Skeletal muscle cell (primary cell): ENCODE results near the gene TPP1.

Experiments
- DNase-seq: peaks from one replicate; pipeline ENCODE4 v3.0.0-alpha.2; 2010; ENCODE audit warnings: low read depth
- H3K4me3 ChIP-seq: 2 replicates; pipeline ENCODE4 v1.5.1; 2011; ENCODE audit warnings: low read depth, mild to moderate bottlenecking, control low read depth, low read length, moderate library complexity

Gene TPP1

DNA sequence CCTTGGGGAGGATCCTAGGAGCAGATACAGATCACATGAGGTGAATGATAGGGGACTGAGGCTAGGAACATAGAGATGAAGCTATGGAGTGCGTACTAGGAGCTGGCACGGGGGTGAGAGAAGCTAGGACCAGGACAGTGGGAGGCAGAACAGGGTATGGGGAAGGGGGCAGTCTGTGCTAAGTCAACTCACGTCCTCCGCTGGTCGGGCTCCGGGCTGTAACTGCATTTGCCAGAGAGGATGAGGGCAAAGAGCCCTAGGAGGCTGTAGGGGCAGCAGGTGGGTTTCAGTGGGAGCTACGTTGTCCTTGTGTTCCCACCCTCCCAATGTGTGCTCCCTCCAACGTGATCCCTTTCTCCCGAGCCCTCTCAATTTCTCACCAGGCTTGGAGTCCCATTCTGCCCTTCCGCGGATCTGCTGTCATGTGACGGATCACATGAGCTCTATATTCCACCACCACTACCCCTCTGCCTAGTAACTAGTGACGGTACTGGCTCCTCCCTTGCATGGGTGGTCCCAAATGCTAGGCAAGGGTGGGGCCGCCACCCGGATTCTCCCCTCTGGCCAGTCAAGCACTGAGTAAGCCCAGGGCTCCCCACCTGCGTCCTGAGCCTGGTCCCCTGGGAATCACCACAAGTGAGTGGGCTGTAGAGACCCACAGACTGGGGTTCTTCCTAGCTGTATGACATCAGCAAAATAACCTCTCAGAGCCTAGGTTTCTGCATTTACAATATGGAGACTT, at the start of gene TPP1:
Gene TPP1 (minus strand): TSS at position 419 of the 742 bp plus-strand sequence. CDS start 22 bp downstream, at position 397.
- peak within 1 kb of the TSS; percentile 93 for H3K4me3 ChIP-seq
- peak; percentile 78 for DNase-seq

- no peak overlapping the region for H3K4me3 ChIP-seq
- DNase-seq = no peak
Measured at GRCh38 chr11:6667733-6668374, 48.6 kb upstream of the TPP1 start.

- H3K4me3 ChIP-seq = no peak overlapping the region
- no peak for DNase-seq
Measured at GRCh38 chr11:6666302-6667183, 47.3 kb upstream of the TPP1 start.

DNA sequence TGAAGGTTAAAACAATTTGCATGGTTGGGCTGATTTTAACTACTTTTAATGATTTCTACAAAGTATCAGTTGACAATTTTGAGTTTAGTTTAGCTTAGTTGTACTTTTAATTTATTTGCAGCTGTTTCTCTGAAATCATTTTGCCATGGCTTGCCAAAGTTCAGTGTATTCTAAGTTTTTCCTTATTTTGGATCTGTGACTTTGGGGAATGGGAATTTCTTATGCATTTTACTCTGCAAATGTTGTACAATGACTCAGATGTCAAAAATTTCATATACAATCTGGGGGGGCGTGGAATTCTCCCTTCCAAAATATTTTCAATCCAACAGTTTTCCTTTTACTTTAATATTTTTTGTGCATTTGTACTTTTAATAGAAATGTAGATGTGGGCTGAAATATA, 45.3 kb upstream of the TPP1 start:
- DNase-seq = no peak
- H3K4me3 ChIP-seq = no peak overlapping the region

GRCh38 chr11:6663794-6664469, 44.7 kb upstream of the TPP1 start:
- H3K4me3 ChIP-seq = no peak overlapping the region
- no peak for DNase-seq

DNA sequence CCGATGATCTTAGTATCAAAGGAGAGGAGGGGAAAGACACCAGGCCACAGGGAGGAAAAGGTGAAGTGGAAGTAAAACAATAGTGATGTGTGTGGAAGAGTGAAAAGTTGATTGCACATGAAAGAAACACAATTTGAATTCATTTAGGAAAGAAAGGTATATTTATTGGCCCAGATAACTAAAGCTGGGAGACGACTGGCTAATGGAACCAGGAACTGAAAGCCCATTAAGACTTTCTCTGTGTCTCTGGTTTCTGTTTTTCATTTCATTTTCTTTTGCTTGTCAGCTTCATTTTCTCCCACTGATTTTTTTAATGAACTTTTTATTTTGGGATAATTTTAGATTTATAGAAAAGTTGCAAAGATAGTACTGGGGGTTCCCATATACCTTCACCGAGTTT, 41.5 kb upstream of the TPP1 start:
- no peak overlapping the region for H3K4me3 ChIP-seq
- no peak for DNase-seq

DNA sequence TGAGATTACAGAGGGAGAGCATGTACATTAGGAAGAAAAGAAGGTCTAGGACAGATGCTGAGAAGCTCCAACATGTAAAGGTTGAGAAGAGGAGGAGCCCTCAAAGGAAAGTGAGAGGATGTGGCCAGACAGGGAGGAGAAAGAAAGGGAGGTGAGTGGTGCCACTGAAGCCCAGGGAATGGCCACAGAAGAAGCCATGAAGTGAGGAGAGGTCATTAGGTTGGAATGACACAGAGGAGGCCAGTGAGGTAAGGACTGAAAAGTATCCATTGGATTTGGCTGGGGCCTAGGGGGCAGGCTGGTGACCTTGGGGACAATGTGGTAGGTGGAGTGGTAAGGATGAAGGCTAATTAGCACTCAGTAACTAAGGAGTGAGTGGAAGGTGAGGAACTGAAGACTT, 39.4 kb upstream of the TPP1 start:
- DNase-seq = no peak

DNA sequence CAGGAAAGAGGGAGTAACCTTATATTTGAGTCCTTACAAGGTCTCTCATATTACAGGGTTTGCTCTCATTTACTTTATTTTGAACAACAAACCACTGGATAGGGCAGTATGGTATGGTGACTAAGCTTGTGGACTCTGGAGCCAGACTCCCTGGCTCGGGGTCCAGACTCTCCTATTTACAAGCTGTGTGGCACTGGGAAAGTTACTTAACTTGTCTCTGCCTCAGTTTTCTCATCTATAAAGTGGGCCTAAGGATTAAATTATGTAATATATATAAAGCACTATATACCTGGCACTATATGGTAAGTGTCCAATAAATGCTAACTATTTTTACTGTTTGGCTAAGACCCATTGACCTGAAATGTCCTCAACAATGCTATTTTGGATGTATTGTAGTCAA, 38.1 kb upstream of the TPP1 start:
- no peak overlapping the region for H3K4me3 ChIP-seq
- no peak for DNase-seq

More for the DNA sequence above, 39.4 kb upstream of the TPP1 start:
- H3K4me3 ChIP-seq = no peak overlapping the region

DNA sequence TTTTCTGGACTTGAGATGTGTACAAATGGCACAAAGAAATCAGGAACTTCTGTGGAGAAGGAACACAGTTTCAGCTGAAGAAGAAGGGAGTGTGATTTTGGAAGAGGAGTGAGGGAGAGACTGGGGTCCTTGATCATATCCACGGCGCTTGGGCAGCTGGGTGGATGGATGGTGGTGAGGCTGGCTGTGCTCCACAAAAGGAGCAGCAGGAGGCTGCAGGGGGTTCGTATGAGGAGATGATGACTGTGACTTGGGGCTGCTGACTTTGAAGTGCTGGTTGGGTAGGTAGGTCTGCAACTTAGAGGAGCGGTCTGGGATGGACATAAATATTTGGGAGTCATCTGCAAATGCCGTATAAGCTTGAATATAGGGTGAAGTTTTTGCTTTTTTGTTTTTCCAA, 37.7 kb upstream of the TPP1 start:
- no peak for DNase-seq

DNA sequence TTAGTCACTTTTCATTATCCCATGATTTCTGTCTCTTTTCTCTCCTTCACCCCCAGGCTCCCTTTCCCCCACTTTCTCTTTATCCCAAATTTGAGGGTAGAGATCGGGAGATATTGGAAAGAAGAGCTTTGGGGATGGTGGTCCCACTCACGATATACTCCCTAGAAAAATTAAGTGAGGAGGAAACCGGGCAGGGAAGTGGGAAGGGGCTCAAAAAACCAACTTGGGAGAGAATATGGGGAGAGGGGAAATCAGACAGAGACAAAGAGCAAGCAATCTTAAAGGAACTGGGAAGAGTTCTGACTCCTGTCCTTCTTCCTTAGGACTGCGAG, 37.3 kb upstream of the TPP1 start:
- peak overlapping the region; percentile 44 for H3K4me3 ChIP-seq
- no peak for DNase-seq

More for the DNA sequence above, 37.7 kb upstream of the TPP1 start:
- no peak overlapping the region for H3K4me3 ChIP-seq

DNA sequence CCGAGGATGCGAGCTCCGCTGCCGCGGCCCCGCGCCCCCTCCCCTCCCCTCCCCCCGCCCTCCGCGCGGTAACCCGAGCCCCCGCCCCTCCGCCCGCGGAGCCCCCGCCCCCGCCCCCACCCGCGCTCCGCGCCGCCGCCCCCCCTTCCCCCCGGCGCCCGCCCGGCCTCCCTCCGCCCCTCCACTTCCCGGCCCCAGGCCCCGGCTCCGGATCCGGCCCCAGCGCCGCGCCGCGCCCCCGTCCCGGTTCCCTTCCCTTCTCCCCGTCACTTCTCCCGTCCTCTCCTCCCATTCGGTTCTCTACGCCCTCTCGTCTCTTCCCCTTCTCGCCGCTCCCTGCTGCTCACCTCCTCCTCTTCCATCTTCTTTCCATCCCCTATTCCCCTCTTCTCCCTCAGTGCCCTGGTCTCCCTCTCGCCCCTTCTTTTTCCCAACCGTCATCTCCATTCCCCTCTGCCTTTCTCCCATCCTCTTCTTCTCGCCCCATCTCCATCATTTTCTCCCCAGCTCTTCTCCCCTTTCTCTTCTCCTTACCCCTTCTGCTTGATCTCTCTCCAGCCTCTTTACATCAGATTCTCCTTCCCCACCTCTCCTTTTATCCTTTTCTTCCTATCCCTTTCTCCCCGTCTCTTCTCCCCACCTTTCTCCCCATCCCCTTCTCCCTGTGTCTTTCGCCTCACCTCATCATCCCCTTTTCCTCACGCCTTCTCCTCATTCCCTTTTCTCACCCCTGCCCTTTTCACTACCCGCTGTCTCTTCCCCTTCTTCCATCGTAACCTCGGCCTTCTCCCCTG, 36.8 kb upstream of the TPP1 start, which contains the start of gene DCHS1:
Gene DCHS1 (minus strand): TSS at position 20 of the 794 bp plus-strand sequence. CDS start 14,196 bp downstream, outside the sequence.
- DNase-seq = no peak
- H3K4me3 ChIP-seq = peak within 1 kb of the TSS; percentile 44

DNA sequence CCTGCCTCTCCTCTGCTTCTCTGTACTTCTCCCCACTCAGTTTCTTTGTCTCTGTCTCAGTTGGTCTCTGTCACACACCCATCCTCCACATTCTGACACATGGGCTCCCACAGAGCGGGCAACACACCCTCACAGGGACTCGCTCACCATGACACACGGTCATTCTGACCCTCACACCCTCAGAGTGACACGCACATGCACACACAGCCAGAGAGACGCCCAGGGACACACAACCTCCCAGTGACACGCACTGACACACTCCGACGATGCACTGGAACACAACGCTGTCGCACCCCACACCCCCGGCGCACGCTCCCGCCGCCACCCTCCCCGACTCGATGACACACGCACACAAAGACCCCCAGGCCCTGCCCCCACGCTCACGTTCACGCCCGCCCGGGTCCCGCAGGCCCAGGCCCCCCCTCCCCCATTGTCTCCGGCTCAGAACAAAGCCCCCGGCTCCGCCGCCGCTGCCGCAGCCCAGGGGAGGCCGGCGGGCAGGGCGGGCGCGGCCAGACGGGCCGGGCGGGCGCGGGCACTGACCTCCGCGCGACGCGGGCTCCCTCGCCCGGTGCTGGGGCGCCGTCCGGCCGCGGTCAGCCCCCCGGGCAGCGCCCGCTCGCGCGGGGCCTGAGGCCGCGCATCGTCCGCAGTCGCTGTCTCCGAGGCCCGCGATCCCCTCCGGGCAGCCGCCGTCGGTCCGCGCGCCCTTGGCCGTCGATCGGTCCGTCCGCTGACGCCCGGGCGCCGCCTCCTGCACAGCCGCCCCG, 36.0 kb upstream of the TPP1 start:
- DNase-seq = no peak
- peak overlapping the region; percentile 39 for H3K4me3 ChIP-seq

GRCh38 chr11:6654281-6655019, 35.2 kb upstream of the TPP1 start:
- peak overlapping the region; percentile 39 for H3K4me3 ChIP-seq
- DNase-seq = no peak

DNA sequence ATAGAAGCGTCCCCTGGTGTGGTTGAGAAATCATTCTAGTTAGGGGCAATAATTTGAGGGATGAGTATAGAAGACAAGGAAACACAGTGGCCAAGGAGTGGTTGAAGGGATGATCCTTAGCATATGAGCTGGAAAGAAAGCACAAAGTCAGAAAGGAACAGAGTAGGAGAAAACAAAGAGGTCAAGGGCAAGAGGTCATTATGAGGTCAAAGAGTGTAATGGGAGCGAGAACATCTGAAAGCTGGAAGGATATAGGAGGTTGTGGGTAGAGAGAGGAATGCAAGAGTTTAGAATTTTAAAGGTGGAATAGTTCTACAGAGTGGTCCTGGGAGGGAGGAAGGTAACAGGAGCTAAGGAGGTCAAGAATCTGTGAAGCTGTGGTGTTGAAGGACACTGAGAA, 34.4 kb upstream of the TPP1 start:
- no peak for DNase-seq
- no peak overlapping the region for H3K4me3 ChIP-seq

DNA sequence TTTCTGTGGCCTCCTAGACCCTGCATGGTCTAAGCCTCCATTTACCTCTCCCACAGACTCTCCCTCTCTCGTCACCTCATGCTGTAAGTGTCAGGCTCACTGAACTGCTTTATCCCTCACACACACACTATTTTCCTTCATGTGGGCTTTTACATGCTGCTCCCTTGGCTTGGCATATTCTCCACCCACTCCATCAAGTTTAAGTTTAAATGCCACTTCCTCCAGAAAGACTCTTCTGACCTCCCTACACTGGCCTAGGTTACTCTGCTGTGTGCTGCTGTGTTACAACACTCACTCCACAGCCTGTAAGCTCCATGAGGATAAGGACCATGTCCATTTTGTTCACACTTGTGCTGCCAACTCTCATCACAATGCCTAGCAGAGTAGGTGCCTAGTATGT, 33.9 kb upstream of the TPP1 start:
- no peak for DNase-seq
- no peak overlapping the region for H3K4me3 ChIP-seq

DNA sequence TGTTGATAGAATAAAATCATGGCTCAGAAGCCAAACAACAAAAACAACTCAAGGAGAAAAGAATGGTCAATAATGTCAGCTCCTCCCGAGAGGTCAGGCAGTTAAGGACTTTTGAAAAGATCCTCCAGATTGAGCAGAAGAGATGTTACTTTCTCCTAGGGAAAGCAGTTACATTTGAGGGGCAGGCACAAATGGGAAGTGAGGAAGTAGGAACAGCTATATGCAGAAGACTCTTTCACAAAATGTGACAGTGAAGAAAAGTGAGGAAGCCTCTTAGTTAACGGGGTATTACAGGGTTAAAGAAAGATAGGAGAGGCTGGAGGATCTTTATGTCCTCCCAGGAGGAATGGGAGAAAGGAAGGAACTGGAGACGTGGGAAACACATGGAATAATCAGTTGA, 33.0 kb upstream of the TPP1 start:
- H3K4me3 ChIP-seq = no peak overlapping the region
- DNase-seq = no peak

DNA sequence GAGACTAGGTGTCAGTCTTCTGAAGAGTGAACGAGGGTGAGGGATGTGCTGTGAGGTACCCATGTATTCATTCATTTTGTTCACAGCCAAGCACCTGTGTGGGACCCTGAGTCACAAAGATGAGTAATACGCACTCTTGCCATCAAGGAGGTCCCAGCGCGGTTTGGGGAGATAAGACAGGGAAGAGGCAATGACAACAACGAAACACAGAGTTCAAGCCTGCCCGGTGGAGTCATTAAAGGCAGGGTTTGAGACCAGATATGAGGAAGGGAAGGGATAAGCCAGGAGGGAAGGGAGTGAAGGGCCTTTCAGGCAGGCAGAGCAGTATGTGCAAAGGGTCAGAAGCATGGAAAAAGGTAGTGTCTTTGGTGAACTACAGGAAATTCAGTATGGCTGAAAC, 31.8 kb upstream of the TPP1 start:
- DNase-seq = no peak
- H3K4me3 ChIP-seq = no peak overlapping the region

DNA sequence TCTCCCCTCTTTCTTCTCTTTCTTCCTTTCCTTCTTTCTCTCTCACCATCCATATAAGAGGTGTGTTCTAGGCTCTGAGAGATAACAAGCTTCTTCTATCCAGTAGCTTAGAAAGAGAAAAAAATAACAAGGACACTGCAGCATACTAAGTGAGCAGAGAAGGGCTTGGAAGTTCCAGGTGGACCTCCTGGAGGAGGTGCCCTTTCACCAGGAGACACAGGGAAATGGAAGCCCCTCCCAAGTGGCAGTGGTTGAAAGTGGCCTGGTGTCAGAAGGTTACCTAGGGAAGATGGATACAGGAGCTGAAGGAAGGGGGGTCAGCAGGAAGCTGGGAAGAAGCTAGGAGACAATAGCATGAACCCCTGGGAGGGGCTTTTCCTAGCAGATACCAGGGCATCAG, 30.9 kb upstream of the TPP1 start:
- DNase-seq = no peak
- H3K4me3 ChIP-seq = no peak overlapping the region
